WTC11 (cell line): Measurements from ENCODE around the gene MAP7D3.

Experiments used
- HMGXB4 ChIP-seq: sonication (generic); formaldehyde crosslinking; IDR thresholded peaks from 2 replicates; pipeline ENCODE4 v1.8.1; 2023; ENCODE audit warnings: mild to moderate bottlenecking, moderate library complexity, missing genetic modification reagents
- IRF2 ChIP-seq: sonication (generic); formaldehyde crosslinking; IDR thresholded peaks from 2 replicates; pipeline ENCODE4 v1.8.0; 2022; ENCODE audit warnings: low read depth, missing genetic modification reagents, borderline replicate concordance
- SMAD3 ChIP-seq: sonication (generic); formaldehyde crosslinking; IDR thresholded peaks from 2 replicates; pipeline ENCODE4 v1.8.0; 2022; ENCODE audit warnings: missing genetic modification reagents, mild to moderate bottlenecking, borderline replicate concordance
- TF ChIP-seq, protein P1 (sequence below): fragments of 200-600 bp; IDR thresholded peaks from 2 replicates; pipeline ENCODE4 v1.8.0; 2022; ENCODE audit warnings: antibody characterized with exemption

DNA sequence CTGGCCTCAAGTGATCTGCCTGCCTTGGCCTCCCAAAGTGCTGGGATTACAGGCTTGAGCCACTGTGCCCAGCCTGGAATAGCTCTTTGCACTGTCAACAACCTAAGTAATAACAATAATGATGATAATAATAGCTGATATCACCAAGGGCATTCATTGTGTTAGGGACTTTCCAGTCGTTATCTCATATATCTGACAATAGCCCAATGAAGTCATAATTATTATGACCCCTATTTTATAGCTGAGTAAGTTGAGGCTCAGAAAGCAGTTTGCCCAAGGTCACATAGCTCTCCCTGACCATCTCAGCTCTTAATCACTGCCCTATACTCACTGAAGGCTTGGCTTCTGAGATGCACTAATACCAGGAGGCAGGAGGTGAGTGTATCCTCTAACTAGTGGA is 18.7 kb upstream of the MAP7D3 start:
- no peak for TF ChIP-seq HMGXB4
- TF ChIP-seq SMAD3 (CRISPR knock-in tag), result no peak
- TF ChIP-seq, protein P1, sequence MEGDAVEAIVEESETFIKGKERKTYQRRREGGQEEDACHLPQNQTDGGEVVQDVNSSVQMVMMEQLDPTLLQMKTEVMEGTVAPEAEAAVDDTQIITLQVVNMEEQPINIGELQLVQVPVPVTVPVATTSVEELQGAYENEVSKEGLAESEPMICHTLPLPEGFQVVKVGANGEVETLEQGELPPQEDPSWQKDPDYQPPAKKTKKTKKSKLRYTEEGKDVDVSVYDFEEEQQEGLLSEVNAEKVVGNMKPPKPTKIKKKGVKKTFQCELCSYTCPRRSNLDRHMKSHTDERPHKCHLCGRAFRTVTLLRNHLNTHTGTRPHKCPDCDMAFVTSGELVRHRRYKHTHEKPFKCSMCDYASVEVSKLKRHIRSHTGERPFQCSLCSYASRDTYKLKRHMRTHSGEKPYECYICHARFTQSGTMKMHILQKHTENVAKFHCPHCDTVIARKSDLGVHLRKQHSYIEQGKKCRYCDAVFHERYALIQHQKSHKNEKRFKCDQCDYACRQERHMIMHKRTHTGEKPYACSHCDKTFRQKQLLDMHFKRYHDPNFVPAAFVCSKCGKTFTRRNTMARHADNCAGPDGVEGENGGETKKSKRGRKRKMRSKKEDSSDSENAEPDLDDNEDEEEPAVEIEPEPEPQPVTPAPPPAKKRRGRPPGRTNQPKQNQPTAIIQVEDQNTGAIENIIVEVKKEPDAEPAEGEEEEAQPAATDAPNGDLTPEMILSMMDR, result no peak
- TF ChIP-seq IRF2, result no peak
